ENCODE results near the gene GALNT2. TPM values are rescaled to one million over a fixed set of nuclear protein-coding genes. Genes with fewer than 3 reads are reported as not detected.

GALNT2 gene
- total RNA-seq, 1 donor from 2014 or later = 58.0 TPM

DNA sequence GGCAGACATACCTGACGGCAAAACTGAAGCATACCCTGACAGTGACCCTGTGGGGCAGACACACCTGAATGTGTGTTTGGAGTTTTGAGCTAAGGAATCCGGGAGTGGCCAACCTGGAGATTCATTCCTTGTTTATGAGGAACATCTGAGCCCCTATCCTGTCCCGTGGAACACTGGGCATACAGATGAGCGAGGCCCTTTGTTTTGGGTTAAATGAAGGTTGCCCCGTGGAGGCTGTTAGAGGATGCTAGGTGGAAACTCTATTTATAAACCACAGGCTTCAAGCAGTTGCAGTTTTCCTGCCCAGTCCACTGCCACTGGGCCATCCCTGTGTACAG lies 18.1 kb downstream of the GALNT2 start:
- H3K36me3 Mint-ChIP-seq (ENCODE audit: low read depth) = peaks cover 8% of the 10 kb centered on the region
- H3K27ac Mint-ChIP-seq (ENCODE audit: unreplicated experiment) = no peak overlapping the region
- H3K4me1 Mint-ChIP-seq = peaks cover 13% of the 10 kb centered on the region
- DNase-seq (ENCODE audit: low read depth, low spot score) = no peak
- H3K9me3 Mint-ChIP-seq = peaks cover 4% of the 10 kb centered on the region
- TF ChIP-seq, protein P1, sequence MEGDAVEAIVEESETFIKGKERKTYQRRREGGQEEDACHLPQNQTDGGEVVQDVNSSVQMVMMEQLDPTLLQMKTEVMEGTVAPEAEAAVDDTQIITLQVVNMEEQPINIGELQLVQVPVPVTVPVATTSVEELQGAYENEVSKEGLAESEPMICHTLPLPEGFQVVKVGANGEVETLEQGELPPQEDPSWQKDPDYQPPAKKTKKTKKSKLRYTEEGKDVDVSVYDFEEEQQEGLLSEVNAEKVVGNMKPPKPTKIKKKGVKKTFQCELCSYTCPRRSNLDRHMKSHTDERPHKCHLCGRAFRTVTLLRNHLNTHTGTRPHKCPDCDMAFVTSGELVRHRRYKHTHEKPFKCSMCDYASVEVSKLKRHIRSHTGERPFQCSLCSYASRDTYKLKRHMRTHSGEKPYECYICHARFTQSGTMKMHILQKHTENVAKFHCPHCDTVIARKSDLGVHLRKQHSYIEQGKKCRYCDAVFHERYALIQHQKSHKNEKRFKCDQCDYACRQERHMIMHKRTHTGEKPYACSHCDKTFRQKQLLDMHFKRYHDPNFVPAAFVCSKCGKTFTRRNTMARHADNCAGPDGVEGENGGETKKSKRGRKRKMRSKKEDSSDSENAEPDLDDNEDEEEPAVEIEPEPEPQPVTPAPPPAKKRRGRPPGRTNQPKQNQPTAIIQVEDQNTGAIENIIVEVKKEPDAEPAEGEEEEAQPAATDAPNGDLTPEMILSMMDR (conservative IDR thresholded peaks at IDR 0.05) = no peak
- no peaks in the 10 kb centered on the region for H3K27me3 Mint-ChIP-seq (ENCODE audit: low read depth)
- no peak overlapping the region for H3K4me3 Mint-ChIP-seq

DNA sequence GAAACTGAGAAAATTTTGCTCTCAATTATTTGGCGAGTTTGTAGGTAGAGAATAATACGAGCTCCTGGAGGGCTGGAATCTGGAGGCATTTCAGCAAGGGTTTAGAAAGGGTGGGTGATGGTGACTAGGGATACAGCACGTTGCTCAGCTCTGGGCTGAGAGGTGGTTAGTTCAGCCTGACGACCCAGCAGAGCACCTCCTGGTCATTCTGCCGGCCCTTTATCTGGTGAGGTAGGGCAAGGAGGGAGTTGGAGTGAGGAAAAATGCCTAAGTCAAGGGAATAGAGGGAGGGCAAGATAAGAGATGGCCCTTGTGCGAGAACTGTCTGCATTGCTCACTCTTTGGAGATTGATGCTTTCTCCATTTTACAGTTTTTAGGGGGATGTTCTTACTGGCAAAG lies 19.1 kb downstream of the GALNT2 start:
- peaks cover 4% of the 10 kb centered on the region for H3K9me3 Mint-ChIP-seq
- peaks cover 13% of the 10 kb centered on the region for H3K4me1 Mint-ChIP-seq
- H3K27ac Mint-ChIP-seq (ENCODE audit: unreplicated experiment) = no peak overlapping the region
- peaks cover 12% of the 10 kb centered on the region for H3K36me3 Mint-ChIP-seq (ENCODE audit: low read depth)
- no peaks in the 10 kb centered on the region for H3K27me3 Mint-ChIP-seq (ENCODE audit: low read depth)
- TF ChIP-seq, protein P1 (conservative IDR thresholded peaks at IDR 0.05) = no peak
- no peak overlapping the region for H3K4me3 Mint-ChIP-seq
- DNase-seq (ENCODE audit: low read depth, low spot score) = no peak

DNA sequence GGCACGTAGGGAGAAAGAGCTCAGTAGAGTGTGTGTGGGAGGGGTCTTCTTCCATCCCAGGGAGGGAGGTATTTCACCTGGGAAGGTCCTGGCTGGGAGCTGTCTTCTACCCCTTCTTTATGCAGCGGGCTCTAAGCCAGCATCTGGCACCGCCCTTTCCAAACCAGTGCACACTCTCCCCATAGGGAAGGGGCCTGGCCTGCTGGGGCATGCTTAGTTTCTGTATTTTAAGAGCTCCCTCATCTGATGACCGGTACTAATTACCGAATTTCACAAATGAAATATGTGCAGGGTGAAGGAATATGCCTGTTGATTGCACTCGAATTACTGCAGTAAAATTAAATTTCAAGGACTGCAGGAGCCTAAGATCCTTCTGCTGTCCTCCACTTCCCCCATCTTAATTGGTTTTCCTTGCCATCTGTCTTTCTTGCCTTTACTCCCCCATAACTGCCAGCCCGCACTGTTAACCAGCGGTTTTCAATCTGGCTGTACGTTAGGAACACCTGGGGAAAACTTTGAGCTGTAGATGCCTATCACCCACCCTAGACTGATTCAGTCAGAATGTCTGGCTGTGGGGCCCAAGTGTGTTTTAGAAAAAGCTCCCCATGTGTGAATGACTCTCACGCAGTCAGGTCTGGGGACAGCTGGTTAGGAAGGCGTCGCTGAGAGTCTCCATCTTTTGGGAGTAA lies 20.1 kb downstream of the GALNT2 start:
- peaks cover 13% of the 10 kb centered on the region for H3K4me1 Mint-ChIP-seq
- TF ChIP-seq, protein P1 (conservative IDR thresholded peaks at IDR 0.05) = no peak
- no peak overlapping the region for H3K4me3 Mint-ChIP-seq
- no peaks in the 10 kb centered on the region for H3K27me3 Mint-ChIP-seq (ENCODE audit: low read depth)
- H3K27ac Mint-ChIP-seq (ENCODE audit: unreplicated experiment) = peak overlapping the region; percentile 54
- no peak for DNase-seq (ENCODE audit: low read depth, low spot score)
- peaks cover 4% of the 10 kb centered on the region for H3K9me3 Mint-ChIP-seq
- H3K36me3 Mint-ChIP-seq (ENCODE audit: low read depth) = peaks cover 14% of the 10 kb centered on the region

DNA sequence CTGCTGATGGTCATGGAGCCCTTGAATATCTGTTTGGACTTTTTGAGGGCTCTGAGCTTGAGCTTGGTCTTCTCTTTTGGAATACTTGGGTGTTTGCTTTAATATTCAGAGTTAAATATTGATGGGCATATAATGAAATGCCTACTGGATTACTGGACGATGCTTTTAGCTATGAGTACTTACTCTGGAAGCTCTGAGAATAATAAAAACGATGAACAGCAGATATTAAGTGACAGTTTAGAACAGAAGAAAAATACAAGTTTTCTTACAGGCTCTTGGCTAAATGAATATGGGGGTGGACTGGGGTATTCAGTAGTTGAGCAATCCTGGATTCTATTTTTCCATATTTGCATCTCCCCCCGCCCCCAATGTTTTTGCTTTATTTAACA lies 20.7 kb downstream of the GALNT2 start:
- H3K27me3 Mint-ChIP-seq (ENCODE audit: low read depth) = no peaks in the 10 kb centered on the region

DNA sequence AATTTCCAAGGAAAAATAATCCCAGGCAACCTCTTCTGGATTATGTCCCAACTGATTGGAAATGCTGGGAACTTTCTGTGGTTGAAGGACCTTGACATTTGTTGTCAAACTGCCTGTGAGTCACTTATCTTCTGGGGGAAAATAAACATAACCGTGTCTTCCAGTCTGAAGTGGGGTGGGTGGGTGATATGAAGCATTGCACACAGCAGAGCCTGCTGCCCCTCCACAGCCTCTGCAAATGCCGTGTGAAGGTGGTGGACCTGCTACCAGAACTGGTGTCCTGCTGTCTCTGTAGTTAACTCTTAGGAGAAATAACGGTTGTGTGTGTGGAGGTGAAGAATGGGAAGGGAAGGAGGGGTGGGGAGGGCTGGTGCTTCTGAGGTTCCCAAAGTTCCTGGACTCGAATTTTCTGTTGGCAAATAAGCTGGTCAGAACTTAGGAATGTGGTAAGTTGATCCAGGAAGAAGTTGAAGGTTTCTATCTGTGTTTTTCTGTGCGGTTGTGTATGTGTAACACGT lies 23.2 kb downstream of the GALNT2 start:
- Mint-ChIP-seq H3K9me3 (no peaks in the 10 kb centered on the region), H3K27ac (ENCODE audit: unreplicated experiment) (no peak overlapping the region), H3K36me3 (ENCODE audit: low read depth) (peaks cover 10% of the 10 kb centered on the region), H3K4me3 (no peak overlapping the region), H3K27me3 (ENCODE audit: low read depth) (no peaks in the 10 kb centered on the region), H3K4me1 (no peaks in the 10 kb centered on the region)
- DNase-seq (ENCODE audit: low read depth, low spot score) = no peak
- TF ChIP-seq, protein P1 (conservative IDR thresholded peaks at IDR 0.05) = no peak

More for the DNA sequence above, 20.7 kb downstream of the GALNT2 start:
- peaks cover 1% of the 10 kb centered on the region for H3K9me3 Mint-ChIP-seq
- H3K4me3 Mint-ChIP-seq = no peak overlapping the region
- TF ChIP-seq, protein P1 (conservative IDR thresholded peaks at IDR 0.05) = no peak
- H3K36me3 Mint-ChIP-seq (ENCODE audit: low read depth) = peaks cover 11% of the 10 kb centered on the region
- peaks cover 13% of the 10 kb centered on the region for H3K4me1 Mint-ChIP-seq
- H3K27ac Mint-ChIP-seq (ENCODE audit: unreplicated experiment) = no peak overlapping the region
- no peak for DNase-seq (ENCODE audit: low read depth, low spot score)

Data from neural crest cell (in vitro differentiated cells).